ENCODE data around the gene DEFB123. TPM values are rescaled to one million over a fixed set of nuclear protein-coding genes. Genes with fewer than 3 reads are reported as not detected.

Gene DEFB123
- total and polyA plus RNA-seq, 9 of the 15 experiments (the other 6 are each of a cell fraction or from before 2014, with no cell fraction given), result not detected

DNA sequence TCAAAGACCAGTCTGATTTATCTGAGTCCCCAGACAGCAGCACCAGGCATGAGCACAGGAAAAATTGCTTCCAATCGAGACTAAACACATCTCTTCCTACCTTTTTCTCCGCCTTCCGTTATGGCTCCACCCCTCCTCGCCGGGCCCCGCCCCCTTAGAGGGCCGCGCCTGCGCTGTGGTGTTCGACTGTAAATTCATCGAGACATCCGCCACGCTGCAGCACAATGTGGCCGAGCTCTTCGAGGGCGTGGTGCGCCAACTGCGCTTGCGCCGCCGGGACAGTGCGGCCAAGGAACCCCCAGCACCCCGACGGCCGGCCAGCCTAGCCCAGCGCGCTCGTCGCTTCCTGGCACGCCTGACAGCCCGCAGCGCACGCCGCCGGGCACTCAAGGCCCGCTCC, 43.6 kb downstream of the DEFB123 start:
- H3K36me3 ChIP-seq (ENCODE audit: control insufficient read depth, insufficient read depth, low read length), result no peaks in the 10 kb centered on the region
- in situ Hi-C loops (cut with MboI), result no loop called here
- no peak overlapping the region for H3K9ac ChIP-seq (ENCODE audit: insufficient read depth in 1 of 2, low read depth in 2 of 2, low read length in 2 of 2)
- H3K4me2 ChIP-seq (ENCODE audit: insufficient read depth, low read length), result peak overlapping the region; percentile 6; the same call in 1 of the 2 replicates
- H2AFZ ChIP-seq (ENCODE audit: low read depth, low read length), result 0 out of 2 replicates have a peak overlapping the region, but pooled peaks have one; percentile 37
- no peaks in the 10 kb centered on the region for H3K79me2 ChIP-seq (ENCODE audit: control insufficient read depth, insufficient read depth, low read length)
- no peaks in the 10 kb centered on the region for H4K20me1 ChIP-seq (replicated peaks; ENCODE audit: control insufficient read depth, insufficient read depth, low read length)
- peaks cover 7 to 27% of the 10 kb centered on the region in 2 experiments; a peak in 4 of 5 replicates for H3K27me3 ChIP-seq (ENCODE audit: control insufficient read depth in 2 of 2, insufficient read depth in 2 of 2, low read length in 2 of 2)
- FAIRE-seq, result peak; percentile 58
- DNase-seq (ENCODE audit: extremely low read depth in 1 of 4, low spot score in 3 of 4), result peak; percentile 62 to 83 (median 76)
- 49% methylated on average over 27 of the region's 36 CpGs for WGBS (ENCODE audit: insufficient coverage, low coverage, missing lambda C conversion rate)
- POLR2A ChIA-PET, result interaction anchor here (0.6 to 0.7 kb wide), 2 partner anchors 10 to 21 kb away, joined by 3 read pairs; no protein-coding TSS in a partner anchor
- peaks cover 11 to 14% of the 10 kb centered on the region in 2 experiments; a peak in 3 of 5 replicates for H3K4me1 ChIP-seq (replicated peaks in 1 of 2; ENCODE audit: control insufficient read depth in 2 of 2, insufficient read depth in 2 of 2, low read length in 2 of 2)
- H3K9me3 ChIP-seq (replicated peaks; ENCODE audit: control insufficient read depth, insufficient read depth, low read depth, low read length), result no peaks in the 10 kb centered on the region; the same call in 1 of the 2 replicates
- H3K27ac ChIP-seq (ENCODE audit: extremely low read depth, low read depth, low read length), result no peak overlapping the region
- BruUV-seq (replicated peaks), result no TSS peak
- ATAC-seq, result peak; percentile 93
- H3K4me3 ChIP-seq, result no peak overlapping the region
- CTCF ChIA-PET (ENCODE audit: low intra/inter-chr PET ratio), result no interaction called here
- H3K9me1 ChIP-seq (ENCODE audit: control insufficient read depth, insufficient read depth, low read length), result no peaks in the 10 kb centered on the region
- intact Hi-C loops (cut with micrococcal nuclease), result no loop called here
- TF ChIP-seq RBM15 (IDR thresholded peaks at IDR 0.05; ENCODE audit: insufficient read depth, low read length) (no peak), RBM22 (IDR thresholded peaks at IDR 0.05; ENCODE audit: low read depth, low read length, poor library complexity, severe bottlenecking) (no peak), HCFC1 (IDR thresholded peaks at IDR 0.05; ENCODE audit: low read depth, low read length) (no peak), RBM25 (IDR thresholded peaks at IDR 0.05; ENCODE audit: low read depth, low read length, severe bottlenecking) (no peak), ZNF253 (CRISPR knock-in tag; conservative IDR thresholded peaks at IDR 0.05) (no peak), NEUROD1 (IDR thresholded peaks at IDR 0.05; ENCODE audit: borderline replicate concordance, low read depth, low read length, partially characterized antibody) (no peak), ZNF232 (CRISPR knock-in tag; IDR thresholded peaks at IDR 0.05) (no peak), BRD4 (IDR thresholded peaks at IDR 0.05) (no peak), CBFA2T3 (IDR thresholded peaks at IDR 0.05) (peak; percentile 46; the same call in 1 of the 2 replicates), MEIS2 (IDR thresholded peaks at IDR 0.05; ENCODE audit: partially characterized antibody) (peak; percentile 55), NCOR1 (IDR thresholded peaks at IDR 0.05) (peak; percentile 19; the same call in 1 of the 2 replicates), OTX1 (CRISPR knock-in tag; IDR thresholded peaks at IDR 0.05) (no peak), TAL1 (IDR thresholded peaks at IDR 0.05) (peak; percentile 29; the same call in 1 of the 2 replicates), POLR3G (IDR thresholded peaks at IDR 0.05; ENCODE audit: extremely low read depth, insufficient read length, insufficient replicate concordance) (no peak), IRF2 (CRISPR knock-in tag; IDR thresholded peaks at IDR 0.05) (no peak), ZNF175 (CRISPR knock-in tag; IDR thresholded peaks at IDR 0.05; ENCODE audit: low read depth) (no peak)
- TF ChIP-seq, protein P1, sequence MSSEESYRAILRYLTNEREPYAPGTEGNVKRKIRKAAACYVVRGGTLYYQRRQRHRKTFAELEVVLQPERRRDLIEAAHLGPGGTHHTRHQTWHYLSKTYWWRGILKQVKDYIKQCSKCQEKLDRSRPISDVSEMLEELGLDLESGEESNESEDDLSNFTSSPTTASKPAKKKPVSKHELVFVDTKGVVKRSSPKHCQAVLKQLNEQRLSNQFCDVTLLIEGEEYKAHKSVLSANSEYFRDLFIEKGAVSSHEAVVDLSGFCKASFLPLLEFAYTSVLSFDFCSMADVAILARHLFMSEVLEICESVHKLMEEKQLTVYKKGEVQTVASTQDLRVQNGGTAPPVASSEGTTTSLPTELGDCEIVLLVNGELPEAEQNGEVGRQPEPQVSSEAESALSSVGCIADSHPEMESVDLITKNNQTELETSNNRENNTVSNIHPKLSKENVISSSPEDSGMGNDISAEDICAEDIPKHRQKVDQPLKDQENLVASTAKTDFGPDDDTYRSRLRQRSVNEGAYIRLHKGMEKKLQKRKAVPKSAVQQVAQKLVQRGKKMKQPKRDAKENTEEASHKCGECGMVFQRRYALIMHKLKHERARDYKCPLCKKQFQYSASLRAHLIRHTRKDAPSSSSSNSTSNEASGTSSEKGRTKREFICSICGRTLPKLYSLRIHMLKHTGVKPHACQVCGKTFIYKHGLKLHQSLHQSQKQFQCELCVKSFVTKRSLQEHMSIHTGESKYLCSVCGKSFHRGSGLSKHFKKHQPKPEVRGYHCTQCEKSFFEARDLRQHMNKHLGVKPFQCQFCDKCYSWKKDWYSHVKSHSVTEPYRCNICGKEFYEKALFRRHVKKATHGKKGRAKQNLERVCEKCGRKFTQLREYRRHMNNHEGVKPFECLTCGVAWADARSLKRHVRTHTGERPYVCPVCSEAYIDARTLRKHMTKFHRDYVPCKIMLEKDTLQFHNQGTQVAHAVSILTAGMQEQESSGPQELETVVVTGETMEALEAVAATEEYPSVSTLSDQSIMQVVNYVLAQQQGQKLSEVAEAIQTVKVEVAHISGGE (CRISPR knock-in tag; IDR thresholded peaks at IDR 0.05), result no peak

Data from K562 (cell line).